HG02943 (cell line): ENCODE measurements around the gene POP5.
"Not testable (repeated sequence)": the region's sequence is repeated elsewhere in the genome, so short reads cannot be mapped to it uniquely, and the experiment has no call there.

Experiments
- ATAC-seq: cut with Tn5 transposase; IDR thresholded peaks from one replicate; pipeline ENCODE4 v1.9.1; 2021; ENCODE audit warnings: mild to moderate bottlenecking, low read depth, moderate library complexity; ENCODE audit not compliant: unreplicated experiment

The POP5 gene

GRCh38 chr12:120580787-120581723 is at the start of gene POP5:
Gene POP5, minus strand, starts transcription at chr12:120581402. Its CDS starts 40 bp downstream, at chr12:120581362.
- ATAC-seq: peak; percentile 95

GRCh38 chr12:120630104-120630892 is 49.1 kb upstream of the POP5 start:
- no peak for ATAC-seq

GRCh38 chr12:120628919-120629318 is 47.7 kb upstream of the POP5 start:
- no peak for ATAC-seq

- ATAC-seq: no peak
These were observed 44.6 kb upstream of the POP5 start for GRCh38 chr12:120625557-120626419.

GRCh38 chr12:120620624-120621023 is 39.4 kb upstream of the POP5 start:
- no peak for ATAC-seq

- no peak for ATAC-seq
These were observed 37.9 kb upstream of the POP5 start for GRCh38 chr12:120618954-120619615.

GRCh38 chr12:120617767-120618166 is 36.6 kb upstream of the POP5 start:
- not testable (repeated sequence) for ATAC-seq

GRCh38 chr12:120617193-120617592 is 36.0 kb upstream of the POP5 start:
- ATAC-seq: not testable (repeated sequence)

- ATAC-seq: no peak
These were observed 33.6 kb upstream of the POP5 start for GRCh38 chr12:120614848-120615247.

GRCh38 chr12:120611534-120611933 is 30.3 kb upstream of the POP5 start:
- not testable (repeated sequence) for ATAC-seq

GRCh38 chr12:120610560-120610959 is 29.4 kb upstream of the POP5 start:
- no peak for ATAC-seq

GRCh38 chr12:120602416-120602815 is 21.2 kb upstream of the POP5 start:
- ATAC-seq: not testable (repeated sequence)

GRCh38 chr12:120599672-120600552 is 18.7 kb upstream of the POP5 start:
- no peak for ATAC-seq

GRCh38 chr12:120598674-120599463 is 17.7 kb upstream of the POP5 start:
- no peak for ATAC-seq

GRCh38 chr12:120597861-120598260 is 16.7 kb upstream of the POP5 start:
- no peak for ATAC-seq

- no peak for ATAC-seq
These were observed 15.7 kb upstream of the POP5 start for GRCh38 chr12:120596901-120597300.

- no peak for ATAC-seq
These were observed 11.2 kb upstream of the POP5 start for GRCh38 chr12:120592121-120593049.
